ENCODE measurements around the gene MAST1. TPM values are rescaled to one million over a fixed set of nuclear protein-coding genes. Genes with fewer than 3 reads are reported as not detected.

The MAST1 gene
- 1.1 TPM for total RNA-seq

DNA sequence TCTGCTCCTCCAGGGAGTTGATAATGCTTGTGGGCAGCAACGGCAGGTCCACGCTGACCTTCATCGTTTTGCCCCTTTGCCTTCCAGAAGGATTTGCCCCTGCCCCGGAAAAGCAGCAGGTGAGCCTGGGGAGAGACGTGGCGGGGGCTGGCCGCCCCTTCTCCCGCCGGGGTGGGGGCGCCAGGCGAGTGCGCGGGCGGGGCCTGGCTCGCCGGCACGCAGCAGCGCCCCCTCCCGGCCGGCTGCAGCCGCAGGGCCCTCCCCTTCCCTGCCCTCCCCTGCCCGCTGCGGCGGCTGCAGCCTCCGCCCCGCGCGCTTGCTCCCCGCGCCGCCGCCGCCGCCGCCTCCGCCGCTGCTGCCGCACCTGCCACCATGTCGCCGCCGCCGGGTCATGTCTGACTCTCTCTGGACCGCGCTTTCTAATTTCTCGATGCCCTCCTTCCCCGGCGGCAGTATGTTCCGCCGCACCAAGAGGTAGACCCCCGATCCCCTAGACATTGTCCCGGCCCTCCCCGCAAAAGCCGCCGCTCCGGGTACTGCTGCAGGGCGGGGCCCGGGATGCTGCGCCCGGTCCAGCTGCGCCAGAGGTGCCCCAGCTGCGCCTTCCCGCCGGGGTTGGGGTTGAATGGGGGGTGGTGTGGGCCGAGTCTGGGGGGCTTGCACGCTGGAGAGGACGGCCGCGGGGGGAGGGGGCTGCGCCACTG, at the start of gene MAST1:
Gene MAST1 (plus strand): TSS at position 334 of the 704 bp plus-strand sequence. CDS start 58 bp downstream, at position 392.

DNA sequence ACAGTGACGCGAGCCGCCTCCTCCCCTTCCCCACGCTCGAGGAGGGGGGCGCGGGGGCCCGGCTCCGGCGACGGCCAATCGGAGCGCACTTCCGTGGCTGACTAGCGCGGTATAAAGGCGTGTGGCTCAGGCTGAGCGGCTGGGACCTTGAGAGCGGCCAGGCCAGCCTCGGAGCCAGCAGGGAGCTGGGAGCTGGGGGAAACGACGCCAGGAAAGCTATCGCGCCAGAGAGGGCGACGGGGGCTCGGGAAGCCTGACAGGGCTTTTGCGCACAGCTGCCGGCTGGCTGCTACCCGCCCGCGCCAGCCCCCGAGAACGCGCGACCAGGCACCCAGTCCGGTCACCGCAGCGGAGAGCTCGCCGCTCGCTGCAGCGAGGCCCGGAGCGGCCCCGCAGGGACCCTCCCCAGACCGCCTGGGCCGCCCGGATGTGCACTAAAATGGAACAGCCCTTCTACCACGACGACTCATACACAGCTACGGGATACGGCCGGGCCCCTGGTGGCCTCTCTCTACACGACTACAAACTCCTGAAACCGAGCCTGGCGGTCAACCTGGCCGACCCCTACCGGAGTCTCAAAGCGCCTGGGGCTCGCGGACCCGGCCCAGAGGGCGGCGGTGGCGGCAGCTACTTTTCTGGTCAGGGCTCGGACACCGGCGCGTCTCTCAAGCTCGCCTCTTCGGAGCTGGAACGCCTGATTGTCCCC, 46.8 kb upstream of the MAST1 start, which contains the start of gene JUNB:
Gene JUNB (plus strand): TSS at position 142 of the 706 bp plus-strand sequence. CDS start 286 bp downstream, at position 428.

DNA sequence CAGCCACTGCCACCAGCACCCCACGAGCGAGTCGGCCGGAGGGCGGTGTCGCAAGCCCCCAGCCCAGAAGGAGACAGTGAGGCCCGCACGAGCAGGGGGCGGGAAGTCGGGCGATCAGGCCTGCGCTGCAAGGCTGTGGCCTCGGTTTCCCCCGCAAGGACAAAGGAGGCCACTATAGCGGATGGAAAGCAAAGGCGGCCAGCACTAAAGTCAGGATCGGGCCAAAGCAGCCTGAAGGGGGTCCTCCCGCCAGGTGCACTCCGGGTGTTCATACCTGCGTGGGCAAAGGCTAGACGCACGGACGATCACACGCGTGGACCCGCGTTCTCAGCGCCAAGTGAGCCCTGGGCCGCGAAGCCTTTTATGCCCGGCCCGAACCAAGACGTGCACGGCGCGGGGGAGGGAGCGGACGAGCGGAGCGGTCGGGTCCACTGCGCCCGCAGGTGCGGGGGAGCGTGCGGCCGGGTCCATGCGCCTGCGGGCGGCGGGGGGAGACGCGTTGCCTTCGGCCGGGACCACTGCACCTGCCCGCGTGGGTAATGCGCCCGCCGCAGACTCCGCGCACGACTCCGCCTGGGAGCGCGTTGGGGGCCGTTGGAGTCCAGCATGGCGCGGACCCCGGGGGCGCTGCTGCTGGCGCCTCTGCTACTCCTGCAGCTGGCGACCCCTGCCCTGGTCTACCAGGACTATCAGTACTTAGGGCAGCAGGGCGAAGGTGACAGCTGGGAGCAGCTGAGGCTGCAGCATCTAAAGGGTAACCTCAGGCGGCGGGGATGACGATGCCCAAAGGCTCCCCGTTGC, 36.6 kb upstream of the MAST1 start, which contains the start of the genes PRDX2 and THSD8:
Gene PRDX2 (minus strand): TSS at position 335 of the 801 bp plus-strand sequence. CDS start 539 bp downstream, outside the sequence.
Gene THSD8 (plus strand): TSS at position 604 of the 801 bp plus-strand sequence. CDS start 3 bp downstream, at position 607.

GRCh38 chr19:12806242-12807081, 31.9 kb upstream of the MAST1 start, which contains the start of gene RNASEH2A:
RNASEH2A (plus strand) TSS chr19:12806584; CDS start chr19:12806674, 90 bp downstream.

DNA sequence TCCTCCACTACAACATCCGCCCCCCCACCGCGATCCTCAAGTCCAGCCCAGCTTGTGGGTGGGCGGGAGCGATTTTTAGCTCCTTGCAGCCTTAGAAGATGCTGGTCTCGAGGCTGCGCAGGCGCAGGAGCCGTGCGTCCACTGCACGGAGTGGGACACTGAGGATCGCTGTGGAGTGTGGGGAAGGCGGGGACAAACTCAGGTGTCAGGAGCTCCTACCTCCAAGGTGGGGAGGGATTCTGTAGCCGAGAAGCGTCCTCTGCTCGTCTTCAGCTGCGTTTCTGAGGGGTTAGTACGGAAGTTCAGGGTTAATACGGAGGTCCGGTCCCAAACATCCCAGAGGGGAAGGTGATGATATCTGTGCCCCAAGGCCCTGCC, 3.8 kb upstream of the MAST1 start, which contains the start of gene RTBDN:
Gene RTBDN (minus strand): TSS at position 14 of the 378 bp plus-strand sequence. CDS start 4,600 bp downstream, outside the sequence.

DNA sequence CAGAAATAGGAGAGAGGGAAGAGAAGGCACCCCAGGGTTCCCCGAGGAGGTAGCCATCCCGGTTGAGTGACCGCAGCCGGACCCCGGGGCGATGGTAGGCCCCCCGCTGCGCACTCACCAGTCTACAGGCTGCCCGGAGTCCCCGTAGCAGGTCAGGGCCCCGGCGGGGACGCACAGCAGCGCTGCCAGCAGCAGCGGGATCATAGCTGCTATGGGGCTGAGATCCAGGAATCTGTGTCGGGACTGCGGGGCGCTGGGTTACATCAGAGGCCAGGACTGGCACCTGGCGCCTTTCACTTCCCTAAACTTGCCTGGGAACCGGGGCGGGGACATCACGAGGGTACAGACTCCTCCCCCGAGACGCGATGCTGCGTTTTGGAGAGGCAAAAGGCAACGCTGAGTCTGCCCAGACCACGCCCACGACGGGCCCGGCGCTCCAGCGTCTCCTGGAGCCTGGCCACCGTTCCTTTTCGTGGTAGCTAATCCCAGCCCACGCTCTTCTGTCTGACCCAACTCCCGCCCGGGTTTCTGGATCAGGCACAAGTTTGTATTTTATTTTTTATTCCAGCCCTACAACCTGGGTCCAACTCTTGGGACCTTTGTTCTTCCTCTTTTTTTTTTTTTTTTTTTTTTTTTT, 43.0 kb downstream of the MAST1 start, which contains the start of gene DNASE2:
Gene DNASE2 (minus strand): TSS at position 278 of the 637 bp plus-strand sequence. CDS start 74 bp downstream, at position 204.

GRCh38 chr19:12886969-12887747, 48.8 kb downstream of the MAST1 start, which contains the start of gene KLF1:
KLF1 (minus strand) TSS chr19:12887201; CDS start chr19:12887140, 61 bp downstream.

DNA sequence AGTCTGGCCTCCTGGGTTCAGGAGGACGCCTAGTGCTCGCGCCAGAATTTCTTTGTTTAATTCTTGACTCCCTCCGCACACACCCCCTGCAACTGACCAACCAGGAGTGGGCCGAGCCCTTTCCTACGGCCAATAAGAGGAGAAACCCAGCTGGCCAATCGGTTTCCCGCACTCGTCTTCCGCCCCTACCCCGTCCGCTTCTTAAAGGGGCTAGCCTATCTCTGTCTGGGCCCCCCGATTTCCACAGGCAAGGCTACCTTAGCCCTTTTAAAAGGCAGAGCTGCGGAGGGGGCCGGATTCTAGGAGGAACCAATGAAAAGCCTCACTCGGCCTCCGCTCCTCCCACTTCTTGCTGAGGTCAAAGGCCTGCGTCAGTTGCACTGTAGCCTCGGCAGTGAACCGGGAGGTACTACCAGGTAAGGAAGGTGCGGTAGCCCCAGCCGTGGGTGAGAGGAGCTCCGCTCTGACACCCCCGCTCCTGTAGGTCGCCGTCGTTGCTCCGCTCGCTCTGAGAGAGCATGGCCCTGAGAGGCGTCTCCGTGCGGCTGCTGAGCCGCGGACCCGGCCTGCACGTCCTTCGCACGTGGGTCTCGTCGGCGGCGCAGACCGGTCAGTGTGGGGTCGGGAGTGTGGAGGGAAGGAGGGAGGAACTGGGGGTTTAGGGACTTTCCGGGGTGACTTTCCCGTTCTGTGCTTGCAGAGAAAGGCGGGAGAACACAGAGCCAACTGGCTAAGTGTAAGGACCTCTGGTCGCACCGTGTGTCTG, 52.7 kb downstream of the MAST1 start, which contains the start of gene GCDH:
Gene GCDH (plus strand): TSS at position 374 of the 766 bp plus-strand sequence. CDS start 145 bp downstream, at position 519.

Small RNA genes lying within 50 kb of the gene (small RNA-seq; reads per million reads assigned to genes)
- gene MIR5695 (ENCODE audit: low replicate concordance) (0.16 reads per million), gene MIR6794 (ENCODE audit: low replicate concordance) (not detected)

Other genes starting within 250 kb of the MAST1 start
- gene ZNF490, start 227.7 kb upstream of the MAST1 start, total RNA-seq = 11.2 TPM
- gene ZNF791, start 227.6 kb upstream of the MAST1 start, total RNA-seq = 21.5 TPM
- gene MAN2B1, start 171.8 kb upstream of the MAST1 start, total RNA-seq = 52.4 TPM
- gene WDR83, start 171.7 kb upstream of the MAST1 start, total RNA-seq = 12.7 TPM
- 85.2 TPM for gene DHPS, start 156.6 kb upstream of the MAST1 start, total RNA-seq
- not detected for gene GNG14, start 150.5 kb upstream of the MAST1 start, total RNA-seq
- gene FBXW9, start 141.9 kb upstream of the MAST1 start, total RNA-seq = 13.4 TPM
- gene TNPO2, start 114.6 kb upstream of the MAST1 start, total RNA-seq = 75.0 TPM
- gene TRIR, start 103.8 kb upstream of the MAST1 start, total RNA-seq = 87.8 TPM
- gene GET3, start 101.0 kb upstream of the MAST1 start, total RNA-seq = 48.2 TPM
- gene BEST2, start 86.7 kb upstream of the MAST1 start, total RNA-seq = not detected
- gene HOOK2, start 63.0 kb upstream of the MAST1 start, total RNA-seq = 55.4 TPM
- 219 TPM for gene JUNB, start 47.0 kb upstream of the MAST1 start, total RNA-seq
- gene PRDX2, start 36.7 kb upstream of the MAST1 start, total RNA-seq = 324 TPM
- not detected for gene THSD8, start 36.4 kb upstream of the MAST1 start, total RNA-seq
- 14.4 TPM for gene RNASEH2A, start 31.9 kb upstream of the MAST1 start, total RNA-seq
- not detected for gene RTBDN, start 3.9 kb upstream of the MAST1 start, total RNA-seq
- gene DNASE2, start 42.9 kb downstream of the MAST1 start, total RNA-seq = 15.4 TPM
- 7.1 TPM for gene KLF1, start 48.7 kb downstream of the MAST1 start, total RNA-seq
- 45.0 TPM for gene GCDH, start 52.6 kb downstream of the MAST1 start, total RNA-seq
- gene SYCE2, start 80.8 kb downstream of the MAST1 start, total RNA-seq = 1.4 TPM
- 49.1 TPM for gene FARSA, start 95.2 kb downstream of the MAST1 start, total RNA-seq
- 525 TPM for gene CALR, start 100.1 kb downstream of the MAST1 start, total RNA-seq
- 77.2 TPM for gene RAD23A, start 107.3 kb downstream of the MAST1 start, total RNA-seq
- gene GADD45GIP1, start 118.7 kb downstream of the MAST1 start, total RNA-seq = 19.3 TPM
- not detected for gene DAND5, start 131.1 kb downstream of the MAST1 start, total RNA-seq
- 48.9 TPM for gene NFIX, start 157.0 kb downstream of the MAST1 start, total RNA-seq

Measured in metanephros (tissue), 2 donors.